SHP77 (cell line): ENCODE data around the gene MROH9.
"Not testable (repeated sequence)": the region's sequence is repeated elsewhere in the genome, so short reads cannot be mapped to it uniquely, and the experiment has no call there.

Source experiments
- DNase-seq, 2 experiments: peaks; one replicate each; lab custom pipeline; 2025; lab: John Stamatoyannopoulos, UW

The MROH9 gene, protein sequence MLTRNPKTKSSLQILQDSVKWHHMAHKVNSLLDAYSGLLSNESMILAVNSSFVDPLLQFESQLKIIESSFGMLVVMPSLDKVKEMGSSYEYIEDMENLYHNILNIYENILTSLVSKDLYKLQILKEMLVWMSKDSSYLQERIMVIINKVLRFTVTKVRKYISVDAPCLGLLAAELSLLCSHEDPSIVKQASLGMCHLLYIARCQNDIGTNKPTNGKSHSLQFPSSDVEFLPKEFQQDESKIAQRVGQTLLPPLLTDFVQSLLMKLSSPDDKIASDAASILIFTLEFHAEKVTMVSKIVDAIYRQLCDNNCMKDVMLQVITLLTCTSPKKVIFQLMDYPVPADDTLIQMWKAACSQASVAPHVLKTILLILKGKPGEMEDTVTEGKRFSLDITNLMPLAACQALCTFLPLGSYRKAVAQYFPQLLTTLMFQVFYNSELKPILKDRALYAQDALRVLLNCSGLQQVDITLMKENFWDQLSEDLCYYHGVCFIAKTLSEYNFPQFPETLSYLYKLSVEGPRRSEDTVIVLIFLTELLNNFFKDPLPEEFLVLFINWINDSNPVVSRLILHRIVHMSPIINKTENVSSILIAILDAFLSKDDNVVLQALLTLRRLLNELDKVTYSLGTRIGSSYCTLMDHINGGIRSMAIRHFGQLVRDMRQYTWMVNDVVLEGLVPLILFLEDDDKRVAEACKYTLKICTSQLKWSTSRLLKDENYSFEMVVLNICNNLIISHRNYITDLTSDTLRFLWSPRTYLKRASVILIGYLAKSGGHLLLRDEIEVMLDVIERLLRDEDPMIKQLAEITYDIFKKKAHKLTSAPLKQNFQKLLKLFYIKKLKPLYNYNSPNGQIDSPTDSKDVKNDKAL

GRCh38 chr1:170935231-170935630, at the start of gene MROH9:
Gene MROH9, plus strand, starts transcription at chr1:170935534. Its CDS starts 10,023 bp downstream, at chr1:170945557.
- DNase-seq = no peak

- no peak for DNase-seq
These were observed 49.8 kb upstream of the MROH9 start for GRCh38 chr1:170885551-170885950.

GRCh38 chr1:170886460-170886859, 48.9 kb upstream of the MROH9 start:
- no peak for DNase-seq

GRCh38 chr1:170887726-170888125, 47.6 kb upstream of the MROH9 start:
- DNase-seq = no peak

DNA sequence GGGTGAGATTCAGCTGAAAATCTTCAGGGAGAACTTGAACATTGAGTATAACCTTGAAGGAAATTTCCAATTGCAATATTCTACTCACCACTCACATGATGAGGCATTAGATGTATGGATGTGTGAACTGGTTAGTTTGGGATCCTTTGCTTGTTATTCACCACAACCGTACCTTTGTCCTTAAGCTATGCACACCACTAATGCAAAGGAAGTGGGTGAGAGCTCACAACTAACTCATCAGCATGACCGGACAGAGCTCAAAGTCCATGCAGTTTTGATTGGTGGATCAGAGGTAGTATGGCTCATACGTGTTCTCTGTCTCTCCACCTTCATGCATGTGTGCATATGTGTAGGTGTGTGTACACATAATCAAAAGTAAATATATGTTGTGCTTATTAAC, 43.5 kb upstream of the MROH9 start:
- no peak for DNase-seq

GRCh38 chr1:170893655-170894297, 41.6 kb upstream of the MROH9 start:
- DNase-seq = no peak

DNA sequence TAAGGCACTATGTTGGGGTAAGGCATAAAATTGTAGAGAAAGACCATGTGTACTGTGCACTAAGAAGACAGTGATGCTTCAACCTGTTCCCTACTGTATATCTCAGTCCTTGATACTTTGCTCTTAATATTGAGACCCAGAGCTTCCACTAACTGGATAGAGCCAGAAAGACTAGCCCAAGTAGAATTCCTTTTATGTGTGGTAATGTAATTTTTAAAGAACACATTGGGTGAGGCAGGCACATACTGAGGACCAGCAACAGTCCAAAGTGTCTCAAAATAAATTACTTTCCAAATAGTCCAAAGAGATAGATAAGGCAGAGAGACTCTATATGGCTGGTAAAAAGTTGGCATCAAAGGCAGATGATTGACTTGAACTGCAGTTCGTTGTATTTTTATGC, 31.4 kb upstream of the MROH9 start:
- DNase-seq = no peak

GRCh38 chr1:170908942-170909341, 26.4 kb upstream of the MROH9 start:
- no peak for DNase-seq

- no peak for DNase-seq
These were observed 25.1 kb upstream of the MROH9 start for GRCh38 chr1:170910273-170910672.

DNA sequence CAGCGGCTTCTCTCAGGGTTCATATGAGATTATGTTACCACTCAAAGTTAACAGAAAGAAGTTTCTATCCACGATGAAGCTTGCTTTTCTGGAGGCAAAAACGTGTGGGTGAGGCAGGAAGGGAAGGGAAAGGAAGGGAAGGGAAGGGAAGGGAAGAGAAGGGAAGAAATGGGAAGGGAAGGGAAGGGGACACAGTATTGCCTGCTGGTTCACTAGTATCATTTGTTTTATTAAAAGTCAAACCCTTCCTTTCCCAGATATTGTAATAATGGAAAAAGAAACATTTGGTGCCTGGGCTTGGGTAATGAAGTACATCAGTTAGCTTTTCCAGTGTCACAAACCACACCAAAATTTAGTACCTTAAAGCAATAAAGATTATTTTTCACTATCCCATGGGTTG, 18.0 kb upstream of the MROH9 start:
- no peak for DNase-seq

DNA sequence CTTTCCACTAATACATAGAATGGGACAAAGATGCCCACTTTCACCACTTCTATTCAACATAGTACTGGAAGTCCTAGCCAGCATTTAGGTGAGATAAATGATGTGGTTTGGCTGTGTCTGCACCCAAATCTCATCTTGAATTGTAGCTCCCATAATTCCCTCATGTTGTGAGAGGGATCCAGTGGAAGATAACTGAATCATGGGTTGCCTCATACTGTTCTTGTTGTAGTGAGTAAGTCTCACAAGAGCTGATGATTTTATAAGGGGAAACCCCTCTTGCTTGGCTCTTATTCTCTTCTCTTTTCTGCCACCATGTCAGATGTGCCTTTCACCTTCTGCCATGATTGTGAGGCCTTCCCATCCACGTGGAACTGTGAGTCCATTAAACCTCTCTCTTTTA, 10.7 kb upstream of the MROH9 start:
- DNase-seq = not testable (repeated sequence)

GRCh38 chr1:170927955-170928840, 7.1 kb upstream of the MROH9 start:
- DNase-seq = no peak

- DNase-seq = no peak
These were observed 5.9 kb upstream of the MROH9 start for GRCh38 chr1:170929412-170929834.

- peak; percentile 30 to 48 for DNase-seq
These were observed 5.3 kb upstream of the MROH9 start for GRCh38 chr1:170929835-170930554.

DNA sequence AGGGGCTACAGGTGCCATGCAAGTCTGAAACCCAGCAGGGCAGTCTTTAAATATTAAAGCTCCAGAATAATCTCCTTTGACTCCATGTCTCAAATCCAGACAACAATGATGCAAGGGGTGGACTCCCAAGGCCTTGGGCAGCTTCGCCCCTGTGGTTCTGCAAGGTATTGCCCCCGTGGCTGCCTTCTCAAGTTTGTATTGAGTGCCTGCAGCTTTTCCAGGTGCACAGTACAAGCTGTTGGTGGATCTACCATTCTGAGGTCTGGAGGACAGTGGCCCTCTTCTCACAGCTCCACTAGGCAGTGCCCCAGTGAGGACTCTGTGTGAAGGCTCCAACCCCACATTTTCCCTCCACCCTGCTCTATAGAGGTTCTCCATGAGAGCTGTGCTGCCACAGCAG, 3.7 kb upstream of the MROH9 start:
- DNase-seq = no peak

DNA sequence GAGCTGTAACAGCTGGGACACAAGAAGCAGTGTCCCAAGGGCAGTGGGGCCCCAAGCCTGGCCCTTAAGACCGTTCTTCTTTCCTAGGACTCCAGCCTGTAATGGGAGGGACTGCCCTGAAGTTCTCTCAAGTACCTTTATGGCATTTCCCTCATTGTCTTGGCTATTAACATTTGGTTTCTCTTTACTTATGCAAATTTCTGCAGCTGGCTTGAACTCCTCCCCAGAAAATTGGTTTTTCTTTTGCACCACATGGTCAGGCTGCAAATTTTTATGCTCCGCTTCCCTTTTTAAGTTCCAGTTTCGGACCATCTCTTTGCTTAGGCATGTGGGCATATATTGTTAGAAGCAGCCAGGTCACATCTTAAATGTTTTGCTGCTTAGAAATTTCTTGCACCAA, 3.1 kb upstream of the MROH9 start:
- DNase-seq = no peak

DNA sequence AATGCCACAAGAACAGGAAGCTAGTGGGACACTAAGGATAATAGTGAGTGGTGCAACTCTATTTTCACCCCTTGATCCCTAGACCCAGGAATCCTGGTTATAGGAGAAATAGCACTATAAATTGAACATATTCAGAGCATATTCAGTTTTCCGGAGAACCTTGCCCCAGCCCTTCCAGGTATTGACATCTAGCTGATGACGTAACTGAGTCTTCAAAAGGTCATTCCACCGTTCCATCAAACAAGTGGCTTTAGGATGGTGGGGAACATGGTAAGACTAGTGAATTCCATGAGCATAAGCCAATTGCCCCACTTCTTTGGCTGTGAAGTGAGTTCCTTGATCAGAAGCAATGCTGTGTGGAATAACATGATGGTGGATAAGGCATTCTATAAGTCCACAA, 2.9 kb downstream of the MROH9 start:
- DNase-seq = no peak

GRCh38 chr1:170939476-170939875, 4.1 kb downstream of the MROH9 start:
- DNase-seq = no peak

GRCh38 chr1:170951744-170952143, 16.4 kb downstream of the MROH9 start:
- DNase-seq = not testable (repeated sequence)

DNA sequence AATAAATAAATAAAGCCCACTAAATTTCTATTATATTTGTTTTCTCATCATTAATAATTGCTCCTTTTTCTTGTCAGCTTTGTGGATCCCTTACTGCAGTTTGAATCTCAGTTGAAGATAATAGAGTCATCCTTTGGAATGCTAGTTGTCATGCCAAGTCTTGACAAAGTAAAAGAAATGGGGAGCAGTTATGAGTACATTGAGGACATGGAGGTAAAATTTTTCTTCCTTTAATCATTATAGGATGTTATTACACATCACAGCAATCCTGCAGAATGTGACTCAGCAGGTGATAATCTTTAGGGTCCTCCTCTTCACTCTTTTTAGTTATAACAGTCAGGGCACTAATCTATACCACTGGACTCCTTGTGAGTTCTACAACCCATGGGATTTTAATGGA, 24.1 kb downstream of the MROH9 start:
- no peak for DNase-seq

GRCh38 chr1:170964506-170964905, 29.2 kb downstream of the MROH9 start:
- no peak for DNase-seq
